ENCODE results near the gene BLACAT1.

BLACAT1 gene

GRCh38 chr1:205477121-205477758 is 21.4 kb upstream of the BLACAT1 start:
- Mint-ChIP-seq H3K27me3 (ENCODE audit: low read depth) (peaks cover 15% of the 10 kb centered on the region), H3K4me3 (no peak overlapping the region), H3K9me3 (peaks cover 17% of the 10 kb centered on the region), H3K36me3 (ENCODE audit: low read depth) (no peaks in the 10 kb centered on the region), H3K4me1 (ENCODE audit: low read depth) (peaks cover 8% of the 10 kb centered on the region), H3K27ac (no peak overlapping the region)
- DNase-seq (ENCODE audit: low spot score) = no peak

GRCh38 chr1:205476648-205477047 is 20.8 kb upstream of the BLACAT1 start:
- no peaks in the 10 kb centered on the region for H3K36me3 Mint-ChIP-seq (ENCODE audit: low read depth)
- H3K9me3 Mint-ChIP-seq = peaks cover 17% of the 10 kb centered on the region
- H3K4me1 Mint-ChIP-seq (ENCODE audit: low read depth) = peaks cover 8% of the 10 kb centered on the region
- no peak overlapping the region for H3K4me3 Mint-ChIP-seq
- peaks cover 15% of the 10 kb centered on the region for H3K27me3 Mint-ChIP-seq (ENCODE audit: low read depth)
- H3K27ac Mint-ChIP-seq = no peak overlapping the region
- DNase-seq (ENCODE audit: low spot score) = no peak

- Mint-ChIP-seq H3K27ac (no peak overlapping the region), H3K4me3 (no peak overlapping the region), H3K4me1 (ENCODE audit: low read depth) (peaks cover 5% of the 10 kb centered on the region), H3K27me3 (ENCODE audit: low read depth) (peaks cover 10% of the 10 kb centered on the region), H3K9me3 (peaks cover 17% of the 10 kb centered on the region), H3K36me3 (ENCODE audit: low read depth) (no peaks in the 10 kb centered on the region)
- no peak for DNase-seq (ENCODE audit: low spot score)
Observed at GRCh38 chr1:205475855-205476254, 20.0 kb upstream of the BLACAT1 start.

- no peaks in the 10 kb centered on the region for H3K36me3 Mint-ChIP-seq (ENCODE audit: low read depth)
- DNase-seq (ENCODE audit: low spot score) = no peak
- H3K9me3 Mint-ChIP-seq = peaks cover 17% of the 10 kb centered on the region
- peaks cover 5% of the 10 kb centered on the region for H3K27me3 Mint-ChIP-seq (ENCODE audit: low read depth)
- H3K4me1 Mint-ChIP-seq (ENCODE audit: low read depth) = no peaks in the 10 kb centered on the region
- H3K27ac Mint-ChIP-seq = no peak overlapping the region
- no peak overlapping the region for H3K4me3 Mint-ChIP-seq
Observed at GRCh38 chr1:205474571-205474970, 18.7 kb upstream of the BLACAT1 start.

GRCh38 chr1:205473966-205474365 is 18.1 kb upstream of the BLACAT1 start:
- Mint-ChIP-seq H3K9me3 (peaks cover 17% of the 10 kb centered on the region), H3K4me3 (no peak overlapping the region), H3K36me3 (ENCODE audit: low read depth) (no peaks in the 10 kb centered on the region), H3K4me1 (ENCODE audit: low read depth) (no peaks in the 10 kb centered on the region), H3K27me3 (ENCODE audit: low read depth) (peaks cover 9% of the 10 kb centered on the region), H3K27ac (no peak overlapping the region)
- DNase-seq (ENCODE audit: low spot score) = no peak

GRCh38 chr1:205473475-205473874 is 17.6 kb upstream of the BLACAT1 start:
- Mint-ChIP-seq H3K4me1 (ENCODE audit: low read depth) (no peaks in the 10 kb centered on the region), H3K9me3 (peaks cover 17% of the 10 kb centered on the region), H3K27me3 (ENCODE audit: low read depth) (peaks cover 9% of the 10 kb centered on the region), H3K36me3 (ENCODE audit: low read depth) (no peaks in the 10 kb centered on the region), H3K4me3 (no peak overlapping the region), H3K27ac (no peak overlapping the region)
- DNase-seq (ENCODE audit: low spot score) = no peak

GRCh38 chr1:205472737-205473441 is 17.0 kb upstream of the BLACAT1 start:
- Mint-ChIP-seq H3K4me1 (ENCODE audit: low read depth) (no peaks in the 10 kb centered on the region), H3K27ac (no peak overlapping the region), H3K9me3 (peaks cover 17% of the 10 kb centered on the region), H3K4me3 (no peak overlapping the region), H3K27me3 (ENCODE audit: low read depth) (peaks cover 9% of the 10 kb centered on the region), H3K36me3 (ENCODE audit: low read depth) (no peaks in the 10 kb centered on the region)
- no peak for DNase-seq (ENCODE audit: low spot score)

GRCh38 chr1:205470131-205470530 is 14.3 kb upstream of the BLACAT1 start:
- Mint-ChIP-seq H3K4me3 (no peak overlapping the region), H3K36me3 (ENCODE audit: low read depth) (no peaks in the 10 kb centered on the region), H3K4me1 (ENCODE audit: low read depth) (no peaks in the 10 kb centered on the region), H3K9me3 (peaks cover 7% of the 10 kb centered on the region), H3K27ac (no peak overlapping the region), H3K27me3 (ENCODE audit: low read depth) (peaks cover 15% of the 10 kb centered on the region)
- DNase-seq (ENCODE audit: low spot score) = no peak

GRCh38 chr1:205466595-205467220 is 10.9 kb upstream of the BLACAT1 start:
- H3K36me3 Mint-ChIP-seq (ENCODE audit: low read depth) = no peaks in the 10 kb centered on the region
- no peaks in the 10 kb centered on the region for H3K4me1 Mint-ChIP-seq (ENCODE audit: low read depth)
- H3K27me3 Mint-ChIP-seq (ENCODE audit: low read depth) = peaks cover 10% of the 10 kb centered on the region
- no peak overlapping the region for H3K27ac Mint-ChIP-seq
- H3K4me3 Mint-ChIP-seq = no peak overlapping the region
- H3K9me3 Mint-ChIP-seq = no peaks in the 10 kb centered on the region
- no peak for DNase-seq (ENCODE audit: low spot score)

- no peaks in the 10 kb centered on the region for H3K4me1 Mint-ChIP-seq (ENCODE audit: low read depth)
Observed at GRCh38 chr1:205465392-205465791, 9.5 kb upstream of the BLACAT1 start.

GRCh38 chr1:205458777-205459566 is 3.1 kb upstream of the BLACAT1 start:
- Mint-ChIP-seq H3K9me3 (no peaks in the 10 kb centered on the region), H3K27me3 (ENCODE audit: low read depth) (peaks cover 53% of the 10 kb centered on the region), H3K4me3 (no peak overlapping the region), H3K27ac (no peak overlapping the region), H3K4me1 (ENCODE audit: low read depth) (peaks cover 2% of the 10 kb centered on the region), H3K36me3 (ENCODE audit: low read depth) (no peaks in the 10 kb centered on the region)
- no peak for DNase-seq (ENCODE audit: low spot score)

More at GRCh38 chr1:205465392-205465791, 9.5 kb upstream of the BLACAT1 start:
- Mint-ChIP-seq H3K27ac (no peak overlapping the region), H3K9me3 (no peaks in the 10 kb centered on the region), H3K4me3 (no peak overlapping the region), H3K27me3 (ENCODE audit: low read depth) (peaks cover 13% of the 10 kb centered on the region), H3K36me3 (ENCODE audit: low read depth) (no peaks in the 10 kb centered on the region)
- DNase-seq (ENCODE audit: low spot score) = no peak

- Mint-ChIP-seq H3K36me3 (ENCODE audit: low read depth) (no peaks in the 10 kb centered on the region), H3K27ac (no peak overlapping the region), H3K4me3 (peak overlapping the region; percentile 11), H3K9me3 (no peaks in the 10 kb centered on the region), H3K27me3 (ENCODE audit: low read depth) (peaks cover 69% of the 10 kb centered on the region), H3K4me1 (ENCODE audit: low read depth) (peaks cover 2% of the 10 kb centered on the region)
- no peak for DNase-seq (ENCODE audit: low spot score)
Observed at GRCh38 chr1:205456868-205457745, 1.3 kb upstream of the BLACAT1 start.

GRCh38 chr1:205456383-205456867 is 580 bp upstream of the BLACAT1 start:
- DNase-seq (ENCODE audit: low spot score) = no peak
- H3K4me1 Mint-ChIP-seq (ENCODE audit: low read depth) = peaks cover 2% of the 10 kb centered on the region
- no peak overlapping the region for H3K4me3 Mint-ChIP-seq
- H3K9me3 Mint-ChIP-seq = no peaks in the 10 kb centered on the region
- no peak overlapping the region for H3K27ac Mint-ChIP-seq
- peaks cover 70% of the 10 kb centered on the region for H3K27me3 Mint-ChIP-seq (ENCODE audit: low read depth)
- H3K36me3 Mint-ChIP-seq (ENCODE audit: low read depth) = no peaks in the 10 kb centered on the region

Data from T-helper 2 cell treated with Interferon-gamma antibody and Interleukin-4, amounts not matched to agents 5 μg/mL and 100 μg/mL, for 36 hours (primary cell).